ENCODE results near the gene EFCAB10. TPM values are rescaled to one million over a fixed set of nuclear protein-coding genes. Genes with fewer than 3 reads are reported as not detected.
"Not testable (repeated sequence)": the region's sequence is repeated elsewhere in the genome, so short reads cannot be mapped to it uniquely, and the experiment has no call there.

Gene EFCAB10
- total RNA-seq, 1 donor from 2014 or later = 2.0 TPM

DNA sequence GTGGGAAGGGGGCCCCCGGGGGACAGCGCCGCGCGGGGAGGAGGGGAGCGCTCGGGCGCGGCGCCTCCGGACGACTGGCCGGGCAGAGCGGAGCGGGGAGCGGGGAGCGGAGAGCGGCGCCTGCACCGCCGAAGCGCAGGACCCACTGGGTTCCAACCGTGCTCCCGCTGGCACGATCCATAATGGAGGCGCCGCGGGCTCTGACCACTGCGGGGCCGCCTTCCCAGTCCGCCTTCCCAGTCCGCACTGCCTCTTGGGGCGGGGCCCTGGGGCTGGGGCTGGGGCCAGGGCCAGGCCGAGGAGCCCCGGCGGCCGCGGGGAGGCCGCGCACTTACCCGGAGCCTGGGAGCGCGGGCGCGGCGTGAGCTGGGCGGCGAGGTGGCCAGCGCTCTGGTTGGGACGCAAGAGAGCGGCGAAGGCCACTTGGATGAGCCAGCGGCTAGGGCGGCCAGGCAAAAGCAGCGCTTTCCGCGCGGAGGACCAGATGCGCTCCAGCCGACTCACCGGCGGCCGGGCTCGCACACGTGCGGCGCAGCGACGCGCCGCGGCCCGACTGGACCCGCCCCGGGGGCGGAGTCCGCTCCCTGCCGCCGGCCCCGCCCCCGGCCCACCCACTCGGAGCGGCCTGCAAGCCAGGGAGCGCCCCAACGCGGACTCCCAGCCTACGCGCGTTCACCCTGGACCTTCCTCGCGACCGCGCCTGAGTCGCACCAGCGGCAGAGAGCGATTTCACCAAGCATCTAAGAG is 59.4 kb downstream of the EFCAB10 start, which contains the start of gene PUS7:
Gene PUS7 (minus strand): TSS at position 555 of the 747 bp plus-strand sequence. CDS start 13,759 bp downstream, outside the sequence.
- H3K9me3 Mint-ChIP-seq = no peaks in the 10 kb centered on the region
- DNase-seq (ENCODE audit: extremely low spot score, unreplicated experiment) = peak; percentile 87
- TF ChIP-seq, protein P1, sequence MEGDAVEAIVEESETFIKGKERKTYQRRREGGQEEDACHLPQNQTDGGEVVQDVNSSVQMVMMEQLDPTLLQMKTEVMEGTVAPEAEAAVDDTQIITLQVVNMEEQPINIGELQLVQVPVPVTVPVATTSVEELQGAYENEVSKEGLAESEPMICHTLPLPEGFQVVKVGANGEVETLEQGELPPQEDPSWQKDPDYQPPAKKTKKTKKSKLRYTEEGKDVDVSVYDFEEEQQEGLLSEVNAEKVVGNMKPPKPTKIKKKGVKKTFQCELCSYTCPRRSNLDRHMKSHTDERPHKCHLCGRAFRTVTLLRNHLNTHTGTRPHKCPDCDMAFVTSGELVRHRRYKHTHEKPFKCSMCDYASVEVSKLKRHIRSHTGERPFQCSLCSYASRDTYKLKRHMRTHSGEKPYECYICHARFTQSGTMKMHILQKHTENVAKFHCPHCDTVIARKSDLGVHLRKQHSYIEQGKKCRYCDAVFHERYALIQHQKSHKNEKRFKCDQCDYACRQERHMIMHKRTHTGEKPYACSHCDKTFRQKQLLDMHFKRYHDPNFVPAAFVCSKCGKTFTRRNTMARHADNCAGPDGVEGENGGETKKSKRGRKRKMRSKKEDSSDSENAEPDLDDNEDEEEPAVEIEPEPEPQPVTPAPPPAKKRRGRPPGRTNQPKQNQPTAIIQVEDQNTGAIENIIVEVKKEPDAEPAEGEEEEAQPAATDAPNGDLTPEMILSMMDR (conservative IDR thresholded peaks at IDR 0.05) = peak; percentile 28
- no peaks in the 10 kb centered on the region for H3K27me3 Mint-ChIP-seq
- H3K4me3 Mint-ChIP-seq = peak within 1 kb of the TSS; percentile 99
- H3K36me3 Mint-ChIP-seq = no peaks in the 10 kb centered on the region
- H3K27ac Mint-ChIP-seq = peak within 1 kb of the TSS; percentile 96
- peaks cover 11% of the 10 kb centered on the region for H3K4me1 Mint-ChIP-seq (ENCODE audit: unreplicated experiment)

- peak overlapping the region; percentile 99 for H3K4me3 Mint-ChIP-seq
- no peaks in the 10 kb centered on the region for H3K9me3 Mint-ChIP-seq
- peaks cover 11% of the 10 kb centered on the region for H3K4me1 Mint-ChIP-seq (ENCODE audit: unreplicated experiment)
- DNase-seq (ENCODE audit: extremely low spot score, unreplicated experiment) = peak; percentile 72
- H3K27me3 Mint-ChIP-seq = no peaks in the 10 kb centered on the region
- TF ChIP-seq, protein P1 (conservative IDR thresholded peaks at IDR 0.05) = no peak
- H3K27ac Mint-ChIP-seq = peak overlapping the region; percentile 96
- H3K36me3 Mint-ChIP-seq = no peaks in the 10 kb centered on the region
Observed at GRCh38 chr7:105521027-105521716, 60.1 kb downstream of the EFCAB10 start.

- Mint-ChIP-seq H3K4me1 (ENCODE audit: unreplicated experiment) (peaks cover 11% of the 10 kb centered on the region), H3K4me3 (peak overlapping the region; percentile 52)
- H3K36me3 Mint-ChIP-seq; H3K27ac Mint-ChIP-seq; H3K9me3 Mint-ChIP-seq; DNase-seq (ENCODE audit: extremely low spot score, unreplicated experiment); H3K27me3 Mint-ChIP-seq: not testable (repeated sequence)
Observed at GRCh38 chr7:105520620-105521019, 60.7 kb downstream of the EFCAB10 start.

DNA sequence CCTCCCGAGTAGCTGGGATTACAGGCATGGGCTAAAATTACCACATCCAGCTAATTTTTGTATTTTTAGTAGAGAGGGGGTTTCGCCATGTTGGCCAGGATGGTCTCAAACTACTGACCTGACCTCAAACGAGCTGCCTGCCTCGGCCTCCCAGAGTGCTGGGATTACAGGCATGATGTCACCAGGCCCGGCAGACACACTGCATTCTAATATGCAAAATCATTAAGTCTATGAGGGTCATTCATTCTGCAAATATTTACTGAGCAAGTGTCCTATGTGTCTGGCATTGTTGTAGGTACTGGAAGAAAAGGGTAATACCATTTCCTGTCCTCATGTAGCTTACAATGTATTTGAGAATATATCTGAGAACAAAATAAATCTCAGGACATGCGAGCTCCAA is 61.9 kb downstream of the EFCAB10 start:
- Mint-ChIP-seq H3K9me3 (no peaks in the 10 kb centered on the region), H3K36me3 (peaks cover 4% of the 10 kb centered on the region), H3K27me3 (no peaks in the 10 kb centered on the region), H3K4me1 (ENCODE audit: unreplicated experiment) (peaks cover 11% of the 10 kb centered on the region), H3K27ac (peak overlapping the region; percentile 46), H3K4me3 (peak overlapping the region; percentile 68)
- DNase-seq (ENCODE audit: extremely low spot score, unreplicated experiment) = no peak
- TF ChIP-seq, protein P1 (conservative IDR thresholded peaks at IDR 0.05) = no peak

DNA sequence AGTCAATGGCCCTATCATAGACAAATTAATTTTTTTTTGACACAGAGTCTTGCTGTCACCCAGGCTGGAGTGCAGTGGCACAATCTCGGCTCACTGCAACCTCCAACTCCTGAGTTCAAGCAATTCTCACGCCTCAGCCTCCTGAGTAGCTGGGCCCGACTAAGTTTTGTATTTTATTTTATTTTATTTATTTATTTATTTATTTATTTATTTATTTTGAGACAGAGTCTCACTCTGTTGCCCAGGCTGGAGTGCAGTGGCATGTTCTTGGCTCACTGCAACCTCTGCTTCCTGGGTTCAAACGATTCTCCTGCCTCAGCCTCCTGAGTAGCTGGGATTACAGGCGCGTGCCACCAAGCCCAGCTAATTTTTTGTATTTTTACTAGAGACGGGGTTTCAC is 65.7 kb downstream of the EFCAB10 start:
- not testable (repeated sequence) for H3K4me3 Mint-ChIP-seq; DNase-seq (ENCODE audit: extremely low spot score, unreplicated experiment); H3K27me3 Mint-ChIP-seq; H3K9me3 Mint-ChIP-seq; H3K27ac Mint-ChIP-seq
- Mint-ChIP-seq H3K36me3 (peaks cover 19% of the 10 kb centered on the region), H3K4me1 (ENCODE audit: unreplicated experiment) (peaks cover 19% of the 10 kb centered on the region)

Other genes with a start within 250 kb of the EFCAB10 start
- 30.4 and 36.0 TPM in 2 replicates for gene SRPK2, start 192.6 kb downstream of the EFCAB10 start, total RNA-seq (ENCODE audit: low replicate concordance)
- 15.5 and 25.4 TPM in 2 replicates for gene PUS7, start 59.2 kb downstream of the EFCAB10 start, total RNA-seq (ENCODE audit: low replicate concordance)
- 21.1 and 24.4 TPM in 2 replicates for gene RINT1, start 49.3 kb downstream of the EFCAB10 start, total RNA-seq (ENCODE audit: low replicate concordance)

All from type B pancreatic cell (in vitro differentiated cells).